Left renal cortex interstitium (tissue), 4 donors: ENCODE results near the gene IQCH. TPM values are rescaled to one million over a fixed set of nuclear protein-coding genes. Genes with fewer than 3 reads are reported as not detected.
A peak's percentile ranks its signal among the peaks of the same experiment; 100 is the strongest.
"Not testable (repeated sequence)": the region's sequence is repeated elsewhere in the genome, so short reads cannot be mapped to it uniquely, and the experiment has no call there.

Source experiments
- DNase-seq, 4 donors: peaks; one replicate each; pipeline ENCODE4 v3.0.0-alpha.2; 2013; ENCODE audit warnings: low read depth in 4 of 4, low spot score in 2 of 4, missing footprints in 1 of 4
- polyA plus RNA-seq, 4 donors: library from polyadenylated mRNA; unstranded; fragments of 120-200 nt; gene quantifications; one replicate each; pipeline ENCODE4 v1.2.1, GENCODE V29; 2013; ENCODE audit not compliant: insufficient read length in 4 of 4

Gene IQCH
- polyA plus RNA-seq, 4 donors, result 5.7 to 8.6 (median 7.7) TPM

- no peak for DNase-seq
Observed at GRCh38 chr15:67421105-67421504, 166.5 kb downstream of the IQCH start.

- DNase-seq, result no peak
Observed at GRCh38 chr15:67422296-67422695, 167.7 kb downstream of the IQCH start.

GRCh38 chr15:67433495-67434099, 179.0 kb downstream of the IQCH start:
- peak in 1 of 4 donors; percentile 29 for DNase-seq

- DNase-seq, result not testable (repeated sequence)
Observed at GRCh38 chr15:67436351-67437250, 182.0 kb downstream of the IQCH start.

- DNase-seq, result no peak
Observed at GRCh38 chr15:67444100-67444499, 189.5 kb downstream of the IQCH start.

- no peak for DNase-seq
Observed at GRCh38 chr15:67446449-67446848, 191.9 kb downstream of the IQCH start.

- DNase-seq, result not testable (repeated sequence)
Observed at GRCh38 chr15:67448372-67448771, 193.8 kb downstream of the IQCH start.

- DNase-seq, result not testable (repeated sequence)
Observed at GRCh38 chr15:67453703-67454102, 199.1 kb downstream of the IQCH start.

- peak; percentile 27 to 64 (median 43) for DNase-seq
Observed at GRCh38 chr15:67456677-67457529, 202.3 kb downstream of the IQCH start.

- DNase-seq, result no peak
Observed at GRCh38 chr15:67458331-67459029, 203.9 kb downstream of the IQCH start.

- no peak for DNase-seq
Observed at GRCh38 chr15:67460521-67460920, 205.9 kb downstream of the IQCH start.

- no peak for DNase-seq
Observed at GRCh38 chr15:67461735-67462134, 207.1 kb downstream of the IQCH start.

- DNase-seq, result no peak
Observed at GRCh38 chr15:67462875-67463274, 208.3 kb downstream of the IQCH start.

- DNase-seq, result no peak
Observed at GRCh38 chr15:67463488-67463887, 208.9 kb downstream of the IQCH start.

- no peak for DNase-seq
Observed at GRCh38 chr15:67465196-67465952, 210.8 kb downstream of the IQCH start.

- no peak for DNase-seq
Observed at GRCh38 chr15:67468416-67468815, 213.8 kb downstream of the IQCH start.

- DNase-seq, result no peak
Observed at GRCh38 chr15:67469680-67470079, 215.1 kb downstream of the IQCH start.

- no peak for DNase-seq
Observed at GRCh38 chr15:67472957-67473356, 218.4 kb downstream of the IQCH start.

GRCh38 chr15:67474405-67475110, 220.0 kb downstream of the IQCH start:
- no peak for DNase-seq
